ENCODE data around the gene RYR2.

The RYR2 gene

DNA sequence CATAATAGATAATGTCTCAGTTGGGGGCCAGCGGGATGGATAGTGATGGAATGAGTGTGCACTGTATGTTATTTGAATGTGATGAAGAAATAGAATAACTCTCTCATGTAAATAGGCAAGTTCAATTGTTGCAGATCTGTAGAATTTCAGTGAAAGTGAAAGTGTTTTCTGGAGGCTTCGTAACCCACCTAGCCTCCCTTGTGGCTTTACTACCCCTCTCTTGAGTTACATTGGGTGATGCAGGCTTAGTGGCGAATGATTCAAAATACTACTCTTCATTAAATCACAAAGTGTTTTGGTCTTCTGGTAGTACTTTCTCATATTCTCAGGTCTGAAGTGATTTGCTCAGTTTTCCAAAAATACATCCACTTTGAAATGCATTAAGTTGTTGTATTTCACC is 436.9 kb downstream of the RYR2 start:
- no peak for DNase-seq

DNA sequence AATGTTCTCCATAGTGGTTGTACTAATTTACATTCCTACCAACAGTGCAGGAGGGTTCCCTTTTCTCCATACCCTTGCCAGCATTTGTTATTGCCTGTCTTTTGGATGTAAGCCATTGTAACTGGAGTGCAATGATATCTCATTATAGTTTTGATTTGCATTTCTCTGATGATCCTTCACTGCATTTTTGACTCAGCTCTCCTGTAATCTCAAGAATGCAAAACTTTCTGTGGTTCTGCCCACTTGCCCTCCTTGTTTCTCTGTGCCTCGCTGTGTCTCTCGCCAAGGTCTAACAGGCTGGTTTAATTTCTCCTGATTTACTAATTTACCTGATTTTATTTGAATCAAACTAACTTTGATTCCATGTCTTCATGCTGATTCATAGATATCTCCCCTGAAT is 440.8 kb downstream of the RYR2 start:
- no peak for DNase-seq

DNA sequence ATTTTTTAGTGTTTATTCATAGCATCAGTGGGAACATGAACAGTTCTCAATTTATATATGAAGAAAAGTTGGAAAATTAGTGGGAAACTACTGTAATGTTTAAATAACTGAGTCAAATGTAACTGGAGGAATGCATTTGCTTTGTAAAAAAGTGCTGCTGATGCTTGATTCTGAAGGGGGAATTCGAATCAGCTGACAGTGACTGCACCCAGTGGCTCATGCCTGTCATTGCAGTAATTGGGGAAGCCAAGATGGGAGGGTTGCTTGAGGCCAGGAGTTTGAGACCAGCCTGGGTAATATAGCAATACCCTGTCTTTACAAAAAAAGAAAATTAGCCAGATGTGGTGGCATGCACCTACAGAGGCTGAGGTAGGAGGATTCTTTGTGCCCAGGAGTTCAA is 450.4 kb downstream of the RYR2 start:
- no peak for DNase-seq

DNA sequence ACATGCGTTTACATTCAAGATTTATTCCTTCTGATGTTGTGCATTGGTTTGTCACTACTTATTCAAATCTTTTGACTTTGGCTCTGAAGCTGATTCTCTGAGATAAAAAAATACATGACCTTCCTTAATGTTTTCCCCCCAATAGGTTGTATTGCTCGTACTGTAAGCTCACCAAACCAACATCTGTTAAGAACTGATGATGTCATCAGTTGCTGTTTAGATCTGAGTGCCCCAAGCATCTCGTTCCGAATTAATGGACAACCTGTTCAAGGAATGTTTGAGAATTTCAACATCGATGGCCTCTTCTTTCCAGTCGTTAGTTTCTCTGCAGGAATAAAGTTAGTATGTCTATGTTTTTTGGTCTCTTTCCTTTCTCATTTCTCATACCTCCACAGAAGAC is 458.6 kb downstream of the RYR2 start:
- DNase-seq: no peak

DNA sequence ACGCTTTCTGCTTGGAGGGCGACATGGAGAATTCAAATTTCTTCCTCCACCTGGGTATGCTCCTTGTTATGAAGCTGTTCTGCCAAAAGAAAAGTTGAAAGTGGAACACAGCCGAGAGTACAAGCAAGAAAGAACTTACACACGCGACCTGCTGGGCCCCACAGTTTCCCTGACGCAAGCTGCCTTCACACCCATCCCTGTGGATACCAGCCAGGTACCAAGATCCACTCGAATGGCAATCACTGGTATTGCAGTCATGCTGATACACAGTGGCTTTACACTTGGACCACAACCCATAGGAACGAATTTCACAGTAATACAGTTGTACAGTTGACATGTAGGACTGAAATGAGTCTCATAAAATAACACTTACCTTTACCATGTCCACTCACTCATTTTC is 461.3 kb downstream of the RYR2 start:
- DNase-seq: no peak

DNA sequence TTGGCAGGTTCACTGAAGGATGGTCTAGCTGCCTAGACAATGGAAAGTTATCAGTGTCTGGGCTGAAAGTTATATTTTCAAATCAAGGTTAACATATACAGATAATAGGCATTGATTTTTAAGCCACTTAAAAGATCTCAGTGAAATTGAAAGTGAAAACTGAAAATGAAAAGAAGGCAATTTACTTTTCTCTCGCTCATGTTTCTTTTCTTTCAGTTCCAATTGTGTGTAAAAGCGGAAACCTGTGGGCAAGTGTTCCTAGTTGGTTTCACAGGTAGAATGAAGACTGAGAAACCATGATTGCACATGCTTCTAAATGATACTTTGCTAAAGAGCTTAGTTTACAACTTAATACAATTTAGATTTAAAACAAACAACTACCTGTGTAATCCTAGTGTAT is 465.0 kb downstream of the RYR2 start:
- no peak for DNase-seq

DNA sequence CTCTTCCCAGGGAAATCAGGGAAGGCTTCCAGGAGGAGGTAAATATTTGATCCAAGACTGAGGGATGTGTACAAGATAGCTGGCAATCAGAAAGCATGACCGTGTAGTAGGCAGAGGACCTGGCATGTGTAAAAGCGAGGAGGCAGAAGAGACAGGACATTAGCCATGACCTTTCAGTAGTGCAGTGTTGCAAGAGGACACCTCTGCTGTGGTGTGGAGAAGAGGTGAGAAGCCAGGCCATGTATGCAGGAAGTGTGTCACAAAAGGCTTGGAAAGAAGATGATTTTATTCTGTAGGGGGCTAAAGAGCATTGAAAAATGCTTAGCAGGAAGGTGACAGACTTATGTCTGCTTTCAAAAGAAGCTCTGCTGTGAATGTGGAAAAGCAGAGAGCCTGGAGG is 467.8 kb downstream of the RYR2 start:
- DNase-seq: no peak

DNA sequence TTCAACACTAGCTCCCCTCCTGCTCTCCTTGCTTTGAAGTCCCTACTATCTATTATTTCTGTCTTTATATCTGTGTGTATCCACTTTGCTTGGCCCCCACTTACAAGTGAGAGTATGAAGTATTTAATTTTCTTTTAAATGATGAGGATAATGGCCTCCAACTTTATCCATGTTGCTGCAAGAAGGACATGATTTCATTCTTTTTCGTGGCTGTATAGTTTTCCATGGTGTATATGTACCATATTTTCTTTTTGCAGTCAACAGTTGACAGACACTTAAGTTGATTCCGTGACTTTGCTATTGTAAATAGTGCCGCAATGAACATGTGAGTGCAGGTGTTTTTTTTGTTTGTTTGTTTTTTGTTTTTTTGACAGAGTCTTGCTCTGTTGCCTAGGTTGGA is 483.1 kb downstream of the RYR2 start:
- no peak for DNase-seq

DNA sequence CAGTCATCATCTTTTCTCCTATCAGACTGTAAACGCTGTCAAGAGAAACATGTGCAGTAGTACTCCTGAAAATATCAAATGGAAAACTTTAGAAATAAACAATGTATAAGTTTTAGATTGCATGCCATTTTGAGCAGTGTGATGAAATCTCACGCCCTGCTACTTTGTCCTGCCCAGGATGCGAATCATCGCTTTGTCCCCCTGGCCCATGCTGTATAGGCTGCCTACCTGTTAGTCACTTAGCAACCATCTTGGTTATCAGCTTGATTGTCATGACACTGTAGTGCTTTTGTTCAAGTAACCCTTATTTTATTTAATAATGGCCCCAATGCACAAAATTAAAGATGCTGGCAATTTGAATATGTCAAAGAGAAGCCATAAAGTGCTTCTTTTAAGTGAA is 485.8 kb downstream of the RYR2 start:
- DNase-seq: no peak

DNA sequence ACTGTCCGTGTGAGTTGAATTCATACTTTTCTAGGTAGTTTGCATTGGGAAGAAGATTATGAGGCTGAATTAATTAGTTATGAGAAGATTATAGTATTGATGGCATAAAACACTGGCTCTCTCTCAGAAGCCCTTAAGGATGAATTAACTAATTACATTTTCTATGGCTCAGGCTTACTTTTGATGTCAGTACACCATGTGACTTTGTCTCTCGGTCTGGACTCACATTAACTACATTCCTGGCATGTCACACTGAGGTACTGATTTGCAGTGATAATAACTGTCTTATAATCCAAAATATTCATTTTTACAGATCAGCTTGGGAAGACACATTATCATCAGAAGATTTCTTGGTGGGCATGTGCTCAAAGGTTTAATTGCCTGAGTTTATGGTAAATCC is 486.6 kb downstream of the RYR2 start:
- DNase-seq: no peak

DNA sequence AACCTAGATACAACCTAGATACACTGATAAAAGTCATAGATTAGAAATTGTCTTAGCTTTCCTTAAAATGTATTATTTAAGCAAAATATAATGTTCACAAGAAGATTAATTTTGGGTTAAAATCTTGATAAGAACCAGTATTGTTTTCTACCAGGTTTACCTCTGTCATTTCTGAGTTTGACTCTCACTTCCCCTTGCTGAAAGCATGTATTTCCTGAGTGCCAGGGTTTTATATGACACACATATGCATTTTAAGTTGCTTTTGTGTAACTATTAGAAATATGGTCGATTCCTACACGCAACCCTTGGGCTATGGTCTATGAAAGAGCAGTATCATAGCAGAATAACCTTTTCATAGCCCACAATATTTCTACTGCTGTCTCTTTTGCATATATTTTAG is 497.1 kb downstream of the RYR2 start:
- DNase-seq: no peak

DNA sequence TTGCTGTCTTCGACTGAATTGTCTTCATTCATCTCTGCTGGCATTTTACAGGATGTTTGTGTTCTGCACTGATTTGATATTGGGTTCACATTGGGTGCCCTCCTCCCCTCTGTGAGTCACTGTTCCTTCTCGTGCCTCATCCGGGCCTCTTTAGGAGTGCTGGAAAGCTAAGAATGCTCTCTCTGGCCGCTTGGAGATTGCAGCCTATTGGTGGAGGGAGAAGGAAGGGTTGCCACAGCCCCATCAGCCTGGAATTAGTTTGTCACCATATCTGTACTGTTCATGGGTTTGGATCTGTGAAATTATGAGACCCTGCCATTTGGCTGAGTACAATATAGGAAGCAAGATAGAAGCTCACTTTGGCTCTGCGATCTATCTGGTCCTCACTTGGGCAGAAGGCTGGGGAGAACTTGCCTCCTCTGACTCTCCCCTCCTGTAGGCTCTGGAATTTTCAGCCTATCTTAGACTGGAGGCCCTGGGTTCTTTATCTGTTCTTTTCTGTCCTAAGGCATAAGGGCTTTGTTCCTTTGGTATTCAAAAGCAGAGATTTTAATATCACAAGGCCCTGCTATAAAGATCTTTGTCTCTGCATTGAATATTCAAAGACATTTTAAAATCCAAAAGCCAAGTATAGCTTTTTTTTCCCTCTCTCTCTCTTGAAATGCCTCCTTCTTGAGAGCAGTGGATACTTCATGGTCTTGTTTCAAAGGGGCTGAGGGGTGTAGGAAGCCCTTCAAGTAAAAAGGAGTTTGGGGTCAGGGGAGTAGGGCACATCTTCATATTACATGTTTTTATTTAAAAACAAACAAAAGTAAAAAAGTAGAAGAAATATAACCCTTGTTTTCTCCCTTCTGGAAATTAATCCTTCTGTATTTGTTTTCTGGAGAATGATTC is 500.8 kb downstream of the RYR2 start:
- DNase-seq: no peak

DNA sequence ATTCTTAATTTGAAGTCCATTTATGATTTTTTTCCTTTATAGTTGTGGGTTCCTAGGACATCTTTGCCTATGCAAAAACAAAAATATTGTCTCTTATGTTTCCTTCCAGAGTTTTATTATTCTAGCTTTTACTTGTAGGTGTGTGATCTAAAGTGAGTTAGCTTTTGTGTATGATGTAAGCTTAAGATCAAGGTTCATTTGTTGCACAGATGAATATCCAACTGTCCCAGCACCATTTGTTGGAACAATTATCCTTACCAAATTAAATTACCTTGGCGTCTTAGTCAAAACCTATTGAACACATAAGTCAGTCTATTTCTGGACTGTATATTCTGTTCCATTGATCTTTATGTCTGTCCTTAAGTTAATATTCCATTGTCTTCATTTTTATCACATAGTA is 511.1 kb downstream of the RYR2 start:
- no peak for DNase-seq

DNA sequence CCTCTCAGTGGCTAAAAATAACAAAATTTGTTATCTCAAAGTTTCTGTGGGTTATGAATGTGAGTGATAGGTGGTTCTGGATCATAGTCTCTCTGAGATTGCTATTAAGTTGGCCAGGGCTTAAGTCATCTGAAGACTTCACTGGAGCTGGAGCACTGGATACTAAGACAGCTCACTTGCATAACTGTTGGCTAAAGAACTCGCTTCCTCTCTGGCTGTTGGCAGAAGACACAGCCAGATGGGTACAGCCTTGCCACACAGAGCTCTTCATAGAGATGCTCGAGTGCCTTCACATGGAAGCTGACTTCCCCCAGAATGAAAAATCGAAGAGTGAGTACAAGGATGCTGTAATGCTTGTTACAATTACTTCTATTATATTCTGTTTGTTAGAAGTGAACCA is 514.9 kb downstream of the RYR2 start:
- DNase-seq: no peak

DNA sequence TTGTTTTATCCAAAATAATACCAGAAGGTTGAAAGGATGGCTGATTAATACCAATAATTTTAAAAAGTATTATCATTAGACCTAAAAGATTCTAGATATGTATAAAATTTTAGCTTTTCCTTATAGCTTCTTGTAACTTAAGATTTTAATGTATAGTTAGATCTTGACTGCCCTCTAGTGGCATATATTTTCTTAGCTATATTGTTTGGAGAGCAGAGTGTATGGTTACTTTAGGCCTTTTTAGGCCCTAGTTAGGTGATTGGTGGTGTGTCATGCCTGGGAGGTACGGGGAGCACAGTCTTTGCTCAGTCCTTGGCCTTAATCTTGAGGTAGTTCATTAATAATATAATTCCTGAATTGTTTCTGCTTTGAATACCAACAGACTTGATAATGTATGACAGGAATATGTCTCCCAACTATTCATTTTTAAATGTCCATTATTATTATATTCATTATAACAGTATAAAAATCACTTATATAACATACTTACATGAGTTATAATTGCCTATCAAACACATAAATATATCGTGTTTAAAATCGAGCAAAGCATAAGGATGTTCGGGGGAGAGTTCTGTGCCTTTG is 520.3 kb downstream of the RYR2 start:
- peak; percentile 79 for DNase-seq

DNA sequence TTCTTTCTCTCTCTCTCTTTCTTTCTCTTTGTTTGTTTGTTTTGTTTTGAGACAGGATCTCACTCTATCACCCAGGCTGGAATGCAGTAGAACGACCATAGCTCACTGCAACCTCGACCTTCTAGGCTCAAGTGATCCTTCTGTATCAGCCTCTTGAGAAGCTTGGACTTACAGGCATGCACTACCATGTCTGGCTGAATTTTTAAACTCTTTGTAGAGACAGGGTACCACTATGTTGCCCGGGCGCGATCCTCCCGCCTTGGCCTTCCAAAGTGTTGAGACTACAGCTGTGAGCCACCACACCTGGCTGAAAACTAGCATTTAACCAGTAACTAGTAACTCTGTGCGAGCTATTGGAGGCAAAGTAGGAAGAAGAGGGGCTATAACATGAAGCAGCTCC is 523.3 kb downstream of the RYR2 start:
- DNase-seq: no peak

DNA sequence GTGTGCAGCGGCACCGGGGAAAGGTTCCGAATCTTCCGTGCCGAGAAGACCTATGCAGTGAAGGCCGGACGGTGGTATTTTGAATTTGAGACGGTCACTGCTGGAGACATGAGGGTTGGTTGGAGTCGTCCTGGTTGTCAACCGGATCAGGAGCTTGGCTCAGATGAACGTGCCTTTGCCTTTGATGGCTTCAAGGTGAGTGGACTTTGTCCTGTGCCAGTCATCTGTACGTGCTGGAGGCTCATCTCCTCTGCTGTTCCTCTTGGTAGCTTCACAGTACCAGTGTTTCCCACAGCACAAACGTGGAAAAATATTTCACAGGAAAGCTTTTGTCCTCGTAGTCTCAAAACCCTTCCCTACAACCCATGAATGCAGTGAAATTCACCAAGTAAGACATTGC is 524.6 kb downstream of the RYR2 start:
- DNase-seq: no peak

DNA sequence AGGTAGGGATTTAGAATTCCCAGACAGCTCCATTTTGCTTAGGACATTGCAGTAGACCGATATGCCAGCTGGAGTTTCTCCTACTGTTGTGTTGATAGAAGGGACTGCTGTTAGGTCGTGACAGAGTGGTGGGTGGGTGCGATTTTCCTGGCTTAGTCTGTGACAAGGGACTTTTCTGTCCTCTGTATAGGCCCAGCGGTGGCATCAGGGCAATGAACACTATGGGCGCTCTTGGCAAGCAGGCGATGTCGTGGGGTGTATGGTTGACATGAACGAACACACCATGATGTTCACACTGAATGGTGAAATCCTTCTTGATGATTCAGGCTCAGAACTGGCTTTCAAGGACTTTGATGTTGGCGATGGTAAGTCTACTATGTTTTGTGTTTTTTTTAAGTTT is 527.0 kb downstream of the RYR2 start:
- no peak for DNase-seq

DNA sequence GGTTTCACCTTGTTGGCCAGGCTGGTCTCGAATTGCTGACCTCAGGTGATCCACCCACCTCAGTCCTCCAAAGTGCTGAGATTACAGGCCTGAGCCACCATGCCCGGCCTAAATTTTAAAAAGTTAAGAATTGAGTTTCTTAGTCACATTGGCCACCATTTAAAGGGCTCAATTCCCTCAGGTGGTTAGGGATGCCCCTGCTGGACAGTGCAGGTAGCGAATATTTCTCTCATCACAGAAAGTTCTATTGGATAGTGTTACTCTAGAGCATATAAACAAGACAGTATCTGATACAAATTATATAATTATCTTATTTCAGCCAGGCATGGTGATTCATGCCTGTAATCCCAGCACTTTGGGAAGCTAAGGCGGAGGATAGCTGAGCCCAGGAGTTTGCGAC is 528.5 kb downstream of the RYR2 start:
- DNase-seq: no peak

DNA sequence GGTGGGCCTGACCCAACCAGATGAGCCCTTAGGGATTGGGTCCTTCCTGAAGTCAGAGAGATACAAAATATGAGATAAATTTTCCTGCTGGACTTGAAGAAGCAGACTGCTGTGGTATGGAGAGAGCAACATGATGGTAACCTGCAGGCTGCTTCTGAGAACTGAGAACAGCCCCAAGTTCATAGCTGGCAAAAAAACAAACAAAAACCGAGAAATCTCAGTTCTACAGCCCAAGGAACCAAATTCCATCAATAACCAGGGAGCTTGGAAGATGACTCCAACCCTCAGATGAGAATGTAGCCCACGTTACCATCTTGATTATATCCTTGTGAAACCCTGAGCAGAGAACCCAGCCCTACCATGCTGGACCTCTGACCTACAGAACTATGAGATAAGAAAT is 532.6 kb downstream of the RYR2 start:
- no peak for DNase-seq

DNA sequence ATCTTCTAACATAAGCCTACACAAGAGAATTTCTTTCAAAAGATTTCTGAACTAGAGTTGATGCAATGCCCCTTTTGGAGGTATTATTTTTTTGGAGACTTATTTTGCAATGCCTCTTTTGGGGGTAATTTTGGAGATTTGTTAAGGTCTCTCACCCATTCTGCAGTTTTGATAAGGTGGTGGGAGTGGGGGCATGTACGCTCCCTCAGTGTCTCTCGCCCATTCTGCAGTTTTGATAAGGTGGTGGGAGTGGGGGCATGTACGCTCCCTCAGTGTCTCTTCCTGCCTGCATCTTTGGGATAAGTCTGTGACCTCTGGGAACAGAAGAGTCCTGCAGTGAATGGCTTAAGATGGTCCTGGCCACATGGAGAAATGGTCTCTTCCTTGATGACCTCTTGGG is 536.6 kb downstream of the RYR2 start:
- no peak for DNase-seq

DNA sequence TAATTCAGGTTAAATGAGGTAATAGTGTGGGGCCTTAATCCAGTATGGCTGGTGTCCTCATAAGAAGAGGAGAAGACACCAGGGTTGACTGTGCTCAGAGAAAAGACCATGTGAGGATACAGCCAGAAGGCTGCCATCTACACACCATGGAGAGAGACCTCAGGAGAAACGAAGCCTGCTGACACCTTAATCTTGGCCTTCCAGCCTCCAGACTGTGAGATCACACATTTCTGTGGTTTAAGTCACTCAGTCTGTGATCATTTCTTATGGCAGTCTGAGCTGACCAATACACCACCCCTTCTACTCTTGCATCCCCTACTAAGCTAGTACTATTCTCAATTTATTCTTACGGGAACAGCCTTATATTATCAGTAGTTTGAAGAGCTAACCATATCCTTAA is 538.7 kb downstream of the RYR2 start:
- no peak for DNase-seq

DNA sequence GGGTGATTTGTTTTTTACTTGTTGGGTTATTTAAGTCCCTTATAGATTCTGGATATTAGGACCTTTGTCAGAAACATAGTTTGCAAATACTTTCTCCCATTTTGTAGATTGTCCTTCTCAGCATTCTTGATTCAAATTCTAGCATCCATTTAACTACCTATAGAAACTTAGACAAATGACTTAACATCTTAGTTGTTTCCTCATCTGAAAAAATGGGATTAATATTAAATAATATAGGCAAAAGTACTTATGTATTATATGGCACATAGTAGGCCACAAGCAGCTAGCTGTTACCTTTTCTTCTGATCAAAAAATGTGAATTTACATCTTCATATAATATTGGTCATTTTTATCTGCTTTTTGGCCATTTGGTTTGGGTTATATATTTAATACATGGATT is 541.3 kb downstream of the RYR2 start:
- no peak for DNase-seq

DNA sequence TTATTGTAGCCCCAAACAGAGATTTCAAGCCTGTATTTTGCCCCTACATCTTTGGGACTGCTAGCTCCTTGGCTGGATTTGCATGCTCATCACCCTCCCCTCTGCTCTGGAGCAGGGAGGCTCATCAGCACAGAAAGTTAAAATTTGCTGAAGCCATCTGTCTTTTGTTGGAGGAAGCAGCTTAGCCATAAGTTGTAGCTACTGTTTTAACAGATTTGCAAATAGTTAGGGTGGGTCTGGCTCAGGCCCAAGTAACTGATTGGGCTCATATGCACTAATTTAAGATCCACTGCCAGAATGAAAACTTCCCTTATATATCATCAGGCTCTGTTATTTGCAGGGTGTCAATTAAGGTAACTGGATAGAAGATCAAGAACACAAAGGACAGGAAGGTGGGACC is 541.8 kb downstream of the RYR2 start:
- DNase-seq: no peak

DNA sequence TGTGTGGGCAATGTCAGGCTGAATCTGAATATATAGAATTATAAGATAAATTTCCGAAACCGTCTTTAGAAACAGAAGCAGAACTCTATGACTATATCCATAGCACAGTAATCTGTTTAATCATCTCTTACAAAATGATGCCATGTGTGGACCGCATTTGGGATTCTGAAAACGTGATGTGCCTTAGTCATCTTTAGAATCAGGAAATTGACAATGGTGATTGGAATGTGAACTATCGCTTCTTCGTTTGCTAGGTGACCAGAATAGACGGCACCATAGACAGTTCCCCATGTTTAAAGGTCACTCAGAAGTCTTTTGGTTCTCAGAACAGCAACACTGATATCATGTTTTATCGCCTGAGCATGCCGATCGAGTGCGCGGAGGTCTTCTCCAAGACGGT is 548.4 kb downstream of the RYR2 start:
- no peak for DNase-seq

All from NCI-H1092 treated with DMSO at 0.1 percent for 48 hours (cell line).